ENCODE data around the gene OR2A5.

Gene OR2A5

GRCh38 chr7:144098776-144099175 lies 50.0 kb downstream of the OR2A5 start:
- H3K36me3 ChIP-seq (ENCODE audit: low read length), result no peaks in the 10 kb centered on the region
- H3K4me2 ChIP-seq (ENCODE audit: low read depth, low read length, poor library complexity, severe bottlenecking), result no peak overlapping the region
- H3K9me3 ChIP-seq (ENCODE audit: insufficient read depth, low read length), result no peaks in the 10 kb centered on the region

GRCh38 chr7:144100607-144101006 lies 51.9 kb downstream of the OR2A5 start:
- Histone ChIP-seq H3K9me3 (ENCODE audit: insufficient read depth, low read length) (no peaks in the 10 kb centered on the region), H3K9ac (ENCODE audit: low read length) (no peak overlapping the region), H3K27ac (ENCODE audit: low read depth, low read length) (no peak overlapping the region), H2AFZ (ENCODE audit: low read depth, low read length, severe bottlenecking) (no peak overlapping the region), H3K4me2 (ENCODE audit: low read depth, low read length, poor library complexity, severe bottlenecking) (no peak overlapping the region), H3K4me3 (ENCODE audit: insufficient read depth, low read length, poor library complexity, severe bottlenecking) (no peak overlapping the region), H4K20me1 (ENCODE audit: low read depth, low read length) (no peaks in the 10 kb centered on the region), H3K79me2 (ENCODE audit: insufficient read depth, low read length) (no peaks in the 10 kb centered on the region), H3K9me2 (replicated peaks; ENCODE audit: insufficient read depth, low read length) (no peaks in the 10 kb centered on the region), H3K27me3 (ENCODE audit: low read length) (no peaks in the 10 kb centered on the region), H3F3A (ENCODE audit: insufficient read depth) (no peaks in the 10 kb centered on the region), H3K36me3 (ENCODE audit: low read length) (no peaks in the 10 kb centered on the region)
- TF ChIP-seq EZH2phosphoT487 (conservative IDR thresholded peaks at IDR 0.05; ENCODE audit: low read length) (no peak), CTCF (IDR thresholded peaks at IDR 0.05; ENCODE audit: insufficient read depth, low read length, poor library complexity, severe bottlenecking) (no peak)

More at GRCh38 chr7:144098776-144099175, 50.0 kb downstream of the OR2A5 start:
- Histone ChIP-seq H3K27me3 (ENCODE audit: low read length) (no peaks in the 10 kb centered on the region), H2AFZ (ENCODE audit: low read depth, low read length, severe bottlenecking) (no peak overlapping the region), H3K9ac (ENCODE audit: low read length) (no peak overlapping the region), H4K20me1 (ENCODE audit: low read depth, low read length) (no peaks in the 10 kb centered on the region), H3K9me2 (replicated peaks; ENCODE audit: insufficient read depth, low read length) (no peaks in the 10 kb centered on the region), H3K27ac (ENCODE audit: low read depth, low read length) (no peak overlapping the region), H3F3A (ENCODE audit: insufficient read depth) (no peaks in the 10 kb centered on the region), H3K4me3 (ENCODE audit: insufficient read depth, low read length, poor library complexity, severe bottlenecking) (no peak overlapping the region), H3K79me2 (ENCODE audit: insufficient read depth, low read length) (no peaks in the 10 kb centered on the region)
- no peak for TF ChIP-seq EZH2phosphoT487 (conservative IDR thresholded peaks at IDR 0.05; ENCODE audit: low read length)
- TF ChIP-seq CTCF (IDR thresholded peaks at IDR 0.05; ENCODE audit: insufficient read depth, low read length, poor library complexity, severe bottlenecking), result no peak

GRCh38 chr7:144102041-144102440 lies 53.3 kb downstream of the OR2A5 start:
- Histone ChIP-seq H3K9me3 (ENCODE audit: insufficient read depth, low read length) (no peaks in the 10 kb centered on the region), H3K4me2 (ENCODE audit: low read depth, low read length, poor library complexity, severe bottlenecking) (no peak overlapping the region), H3K36me3 (ENCODE audit: low read length) (no peaks in the 10 kb centered on the region), H4K20me1 (ENCODE audit: low read depth, low read length) (no peaks in the 10 kb centered on the region), H3K9me2 (replicated peaks; ENCODE audit: insufficient read depth, low read length) (no peaks in the 10 kb centered on the region), H3F3A (ENCODE audit: insufficient read depth) (no peaks in the 10 kb centered on the region), H3K79me2 (ENCODE audit: insufficient read depth, low read length) (no peaks in the 10 kb centered on the region), H3K9ac (ENCODE audit: low read length) (no peak overlapping the region), H2AFZ (ENCODE audit: low read depth, low read length, severe bottlenecking) (no peak overlapping the region), H3K4me3 (ENCODE audit: insufficient read depth, low read length, poor library complexity, severe bottlenecking) (no peak overlapping the region), H3K27me3 (ENCODE audit: low read length) (no peaks in the 10 kb centered on the region), H3K27ac (ENCODE audit: low read depth, low read length) (no peak overlapping the region)
- TF ChIP-seq CTCF (IDR thresholded peaks at IDR 0.05; ENCODE audit: insufficient read depth, low read length, poor library complexity, severe bottlenecking) (no peak), EZH2phosphoT487 (conservative IDR thresholded peaks at IDR 0.05; ENCODE audit: low read length) (no peak)
